ENCODE results near the gene SULT1C4. TPM values are rescaled to one million over a fixed set of nuclear protein-coding genes. Genes with fewer than 3 reads are reported as not detected.

Gene SULT1C4
- total RNA-seq, 1 donor from 2014 or later, result 7.0 TPM

DNA sequence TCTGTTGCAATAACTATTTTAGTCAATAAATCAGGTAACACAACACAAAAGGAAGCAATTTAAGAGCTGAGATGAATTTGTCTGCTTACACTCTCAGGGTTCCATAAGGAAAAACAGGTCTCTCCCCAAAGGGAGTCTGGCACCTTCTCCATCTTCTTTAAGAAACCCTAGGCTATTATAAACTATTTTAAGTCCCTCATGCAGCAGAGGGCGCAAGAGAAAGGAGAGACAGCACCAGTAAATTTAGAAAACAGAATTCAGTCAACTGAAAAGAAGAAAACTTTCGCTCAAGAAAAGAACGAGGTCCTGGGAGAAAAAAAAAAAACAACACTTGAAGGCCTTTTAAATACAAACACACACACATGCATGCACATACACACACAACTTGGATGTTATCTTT, 19.1 kb downstream of the SULT1C4 start:
- H3K9me3 Mint-ChIP-seq (ENCODE audit: unreplicated experiment), result peaks cover 18% of the 10 kb centered on the region
- H3K4me1 Mint-ChIP-seq (ENCODE audit: unreplicated experiment), result no peaks in the 10 kb centered on the region
- H3K27ac Mint-ChIP-seq (ENCODE audit: unreplicated experiment), result no peak overlapping the region
- TF ChIP-seq, protein P1, sequence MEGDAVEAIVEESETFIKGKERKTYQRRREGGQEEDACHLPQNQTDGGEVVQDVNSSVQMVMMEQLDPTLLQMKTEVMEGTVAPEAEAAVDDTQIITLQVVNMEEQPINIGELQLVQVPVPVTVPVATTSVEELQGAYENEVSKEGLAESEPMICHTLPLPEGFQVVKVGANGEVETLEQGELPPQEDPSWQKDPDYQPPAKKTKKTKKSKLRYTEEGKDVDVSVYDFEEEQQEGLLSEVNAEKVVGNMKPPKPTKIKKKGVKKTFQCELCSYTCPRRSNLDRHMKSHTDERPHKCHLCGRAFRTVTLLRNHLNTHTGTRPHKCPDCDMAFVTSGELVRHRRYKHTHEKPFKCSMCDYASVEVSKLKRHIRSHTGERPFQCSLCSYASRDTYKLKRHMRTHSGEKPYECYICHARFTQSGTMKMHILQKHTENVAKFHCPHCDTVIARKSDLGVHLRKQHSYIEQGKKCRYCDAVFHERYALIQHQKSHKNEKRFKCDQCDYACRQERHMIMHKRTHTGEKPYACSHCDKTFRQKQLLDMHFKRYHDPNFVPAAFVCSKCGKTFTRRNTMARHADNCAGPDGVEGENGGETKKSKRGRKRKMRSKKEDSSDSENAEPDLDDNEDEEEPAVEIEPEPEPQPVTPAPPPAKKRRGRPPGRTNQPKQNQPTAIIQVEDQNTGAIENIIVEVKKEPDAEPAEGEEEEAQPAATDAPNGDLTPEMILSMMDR (IDR thresholded peaks at IDR 0.05), result peak; percentile 50
- H3K4me3 Mint-ChIP-seq (ENCODE audit: unreplicated experiment), result no peak overlapping the region
- H3K27me3 Mint-ChIP-seq (ENCODE audit: unreplicated experiment), result no peaks in the 10 kb centered on the region
- no peak for DNase-seq (ENCODE audit: extremely low spot score, unreplicated experiment)
- H3K36me3 Mint-ChIP-seq (ENCODE audit: unreplicated experiment), result peaks cover 12% of the 10 kb centered on the region

DNA sequence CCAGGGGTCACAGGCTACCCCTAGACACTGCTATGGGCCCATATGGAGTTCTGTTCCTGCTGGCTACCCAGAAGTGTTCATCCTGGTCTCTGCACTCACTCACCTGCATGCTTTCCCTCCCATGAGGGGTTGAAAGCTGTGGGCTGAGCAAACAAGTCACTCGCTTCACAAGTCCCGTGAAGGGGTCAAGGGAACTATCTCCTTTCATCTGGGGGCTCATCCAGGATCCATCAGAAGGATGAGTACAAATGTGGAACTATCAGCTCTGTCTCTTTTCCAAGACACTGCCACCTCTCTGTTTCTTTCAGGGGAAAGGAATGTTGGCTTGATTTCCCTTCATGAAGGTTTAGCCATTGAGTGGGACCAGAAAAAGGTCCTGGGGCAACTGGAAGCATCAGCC, 21.7 kb downstream of the SULT1C4 start:
- Mint-ChIP-seq H3K27ac (ENCODE audit: unreplicated experiment) (no peak overlapping the region), H3K9me3 (ENCODE audit: unreplicated experiment) (peaks cover 9% of the 10 kb centered on the region), H3K4me1 (ENCODE audit: unreplicated experiment) (peaks cover 15% of the 10 kb centered on the region), H3K36me3 (ENCODE audit: unreplicated experiment) (peaks cover 7% of the 10 kb centered on the region), H3K4me3 (ENCODE audit: unreplicated experiment) (no peak overlapping the region), H3K27me3 (ENCODE audit: unreplicated experiment) (no peaks in the 10 kb centered on the region)
- TF ChIP-seq, protein P1 (IDR thresholded peaks at IDR 0.05), result no peak
- no peak for DNase-seq (ENCODE audit: extremely low spot score, unreplicated experiment)

DNA sequence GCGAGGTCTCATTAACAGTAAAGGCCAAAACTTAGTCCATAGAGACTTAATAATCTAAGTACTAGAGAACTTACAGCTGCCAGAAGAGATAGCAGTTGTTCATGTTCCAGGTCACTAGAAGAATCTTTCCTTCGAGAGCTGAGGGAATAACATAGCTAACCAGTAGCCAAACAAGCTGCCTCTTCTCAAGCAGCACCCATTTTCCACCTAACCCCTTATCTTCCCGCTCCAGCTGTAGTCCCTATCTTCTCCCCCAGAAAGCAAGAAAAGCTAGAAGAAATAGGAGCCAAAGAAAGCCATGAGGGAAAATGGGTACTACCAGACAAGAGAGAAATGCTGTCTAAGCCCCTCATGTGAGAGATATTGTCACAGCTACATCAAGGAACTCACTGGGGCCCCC, 24.0 kb downstream of the SULT1C4 start:
- TF ChIP-seq, protein P1 (IDR thresholded peaks at IDR 0.05), result no peak

DNA sequence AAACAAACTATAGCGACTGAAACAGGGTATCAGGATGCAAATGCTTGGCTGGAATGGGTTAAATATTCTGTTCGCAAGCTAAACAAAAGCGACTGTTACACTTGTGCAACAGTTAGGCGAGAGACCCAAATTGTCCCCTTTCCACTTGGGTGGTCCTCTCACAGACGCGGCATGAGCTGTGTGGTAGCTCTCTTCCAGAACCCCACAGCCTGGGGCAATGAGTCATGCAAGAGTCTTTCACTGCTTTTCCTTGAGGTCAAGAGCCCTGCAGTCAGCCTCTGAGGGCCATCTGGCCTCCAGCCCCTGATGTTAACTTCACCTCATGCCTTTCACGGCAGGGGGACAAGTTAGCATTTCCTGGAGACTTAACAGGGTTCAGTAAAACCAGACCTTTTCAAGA, 25.7 kb downstream of the SULT1C4 start:
- no peaks in the 10 kb centered on the region for H3K27me3 Mint-ChIP-seq (ENCODE audit: unreplicated experiment)
- H3K36me3 Mint-ChIP-seq (ENCODE audit: unreplicated experiment), result peaks cover 9% of the 10 kb centered on the region
- H3K9me3 Mint-ChIP-seq (ENCODE audit: unreplicated experiment), result peaks cover 22% of the 10 kb centered on the region
- no peak overlapping the region for H3K4me3 Mint-ChIP-seq (ENCODE audit: unreplicated experiment)
- DNase-seq (ENCODE audit: extremely low spot score, unreplicated experiment), result no peak
- peaks cover 17% of the 10 kb centered on the region for H3K4me1 Mint-ChIP-seq (ENCODE audit: unreplicated experiment)
- no peak overlapping the region for H3K27ac Mint-ChIP-seq (ENCODE audit: unreplicated experiment)
- TF ChIP-seq, protein P1 (IDR thresholded peaks at IDR 0.05), result no peak

More for the DNA sequence above, 24.0 kb downstream of the SULT1C4 start:
- Mint-ChIP-seq H3K27me3 (ENCODE audit: unreplicated experiment) (no peaks in the 10 kb centered on the region), H3K36me3 (ENCODE audit: unreplicated experiment) (peaks cover 13% of the 10 kb centered on the region), H3K27ac (ENCODE audit: unreplicated experiment) (no peak overlapping the region), H3K4me3 (ENCODE audit: unreplicated experiment) (no peak overlapping the region), H3K4me1 (ENCODE audit: unreplicated experiment) (peaks cover 17% of the 10 kb centered on the region), H3K9me3 (ENCODE audit: unreplicated experiment) (peaks cover 22% of the 10 kb centered on the region)
- no peak for DNase-seq (ENCODE audit: extremely low spot score, unreplicated experiment)

DNA sequence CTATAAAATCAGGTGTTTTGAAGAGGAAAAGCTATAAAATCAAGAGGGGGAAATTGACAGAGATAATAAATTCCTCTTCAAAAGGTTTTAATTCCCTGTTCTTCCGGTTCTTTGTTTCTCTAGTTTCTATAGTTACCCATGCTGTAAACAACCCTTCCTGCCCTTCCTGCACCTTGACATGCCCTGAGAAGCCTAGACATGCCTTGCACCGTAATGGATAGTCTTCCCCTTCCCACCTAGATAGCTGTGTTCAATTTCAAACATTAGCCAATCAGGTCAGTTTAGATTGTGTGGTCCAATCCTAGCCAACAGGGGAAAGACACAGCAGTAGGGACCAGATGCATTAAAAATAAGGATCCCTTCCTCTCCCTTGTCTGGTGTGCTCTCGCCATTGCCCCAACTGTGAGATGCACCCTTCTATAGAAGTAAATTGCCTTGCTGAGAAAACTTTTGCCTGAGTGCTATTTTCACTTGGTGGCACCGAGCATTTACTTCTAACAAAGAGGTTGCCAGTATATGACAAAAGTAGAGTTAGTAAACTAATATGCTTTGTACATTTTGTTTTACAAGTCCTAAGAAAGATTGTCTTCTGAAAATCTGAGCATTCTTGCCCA, 27.1 kb downstream of the SULT1C4 start:
- no peak for DNase-seq (ENCODE audit: extremely low spot score, unreplicated experiment)
- Mint-ChIP-seq H3K27ac (ENCODE audit: unreplicated experiment) (no peak overlapping the region), H3K4me1 (ENCODE audit: unreplicated experiment) (peaks cover 17% of the 10 kb centered on the region), H3K9me3 (ENCODE audit: unreplicated experiment) (peaks cover 20% of the 10 kb centered on the region), H3K27me3 (ENCODE audit: unreplicated experiment) (no peaks in the 10 kb centered on the region), H3K36me3 (ENCODE audit: unreplicated experiment) (peaks cover 6% of the 10 kb centered on the region), H3K4me3 (ENCODE audit: unreplicated experiment) (no peak overlapping the region)
- TF ChIP-seq, protein P1 (IDR thresholded peaks at IDR 0.05), result no peak
